ENCODE measurements around the gene GNPAT.

DNA sequence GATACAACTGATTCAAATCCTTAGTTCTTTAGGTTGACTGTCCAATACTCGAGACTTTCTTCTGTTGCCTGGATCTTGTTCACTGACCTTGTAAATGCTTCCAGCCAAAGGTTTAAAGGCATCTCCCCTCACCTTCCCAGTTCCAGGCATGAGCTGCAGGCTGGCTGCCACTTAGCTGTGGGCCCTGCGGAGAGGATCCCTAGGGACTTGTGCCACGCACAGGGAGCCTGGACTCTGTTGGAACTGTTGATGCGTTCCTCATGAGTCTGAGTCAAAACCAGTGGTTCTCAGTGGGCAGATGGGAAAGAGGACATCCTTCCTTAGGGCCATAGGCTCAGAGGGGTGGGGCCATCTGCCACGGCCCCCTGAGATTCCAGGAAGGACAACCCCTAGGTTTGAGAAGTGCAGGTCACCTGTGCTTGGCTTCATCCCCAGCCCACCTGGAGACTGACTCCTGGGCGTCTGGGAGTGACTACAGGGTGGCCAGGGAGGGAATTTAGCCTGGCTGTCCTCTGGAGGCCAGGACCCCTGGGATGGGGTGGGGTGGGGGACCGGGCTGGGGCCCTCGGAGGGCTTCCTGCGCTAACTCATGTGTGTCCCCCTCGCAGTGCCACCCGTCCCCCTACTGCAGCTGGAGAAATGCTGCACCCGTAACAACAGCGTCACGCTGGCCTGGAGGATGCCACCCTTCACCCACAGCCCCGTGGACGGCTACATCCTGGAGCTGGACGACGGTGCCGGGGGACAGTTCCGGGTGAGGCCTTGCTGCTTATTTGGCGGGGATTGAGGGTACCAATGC is 37.6 kb upstream of the GNPAT start:
- TF ChIP-seq, protein P1, sequence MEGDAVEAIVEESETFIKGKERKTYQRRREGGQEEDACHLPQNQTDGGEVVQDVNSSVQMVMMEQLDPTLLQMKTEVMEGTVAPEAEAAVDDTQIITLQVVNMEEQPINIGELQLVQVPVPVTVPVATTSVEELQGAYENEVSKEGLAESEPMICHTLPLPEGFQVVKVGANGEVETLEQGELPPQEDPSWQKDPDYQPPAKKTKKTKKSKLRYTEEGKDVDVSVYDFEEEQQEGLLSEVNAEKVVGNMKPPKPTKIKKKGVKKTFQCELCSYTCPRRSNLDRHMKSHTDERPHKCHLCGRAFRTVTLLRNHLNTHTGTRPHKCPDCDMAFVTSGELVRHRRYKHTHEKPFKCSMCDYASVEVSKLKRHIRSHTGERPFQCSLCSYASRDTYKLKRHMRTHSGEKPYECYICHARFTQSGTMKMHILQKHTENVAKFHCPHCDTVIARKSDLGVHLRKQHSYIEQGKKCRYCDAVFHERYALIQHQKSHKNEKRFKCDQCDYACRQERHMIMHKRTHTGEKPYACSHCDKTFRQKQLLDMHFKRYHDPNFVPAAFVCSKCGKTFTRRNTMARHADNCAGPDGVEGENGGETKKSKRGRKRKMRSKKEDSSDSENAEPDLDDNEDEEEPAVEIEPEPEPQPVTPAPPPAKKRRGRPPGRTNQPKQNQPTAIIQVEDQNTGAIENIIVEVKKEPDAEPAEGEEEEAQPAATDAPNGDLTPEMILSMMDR (IDR thresholded peaks at IDR 0.05), result no peak
- no peak for TF ChIP-seq POLR2A (IDR thresholded peaks at IDR 0.05)
